Measurements from ENCODE around the gene ELFN2. TPM values are rescaled to one million over a fixed set of nuclear protein-coding genes. Genes with fewer than 3 reads are reported as not detected.
A peak's percentile ranks its signal among the peaks of the same experiment; 100 is the strongest.

The ELFN2 gene
- total RNA-seq, 4 donors from 2014 or later = 0.30 to 4.4 (median 3.1) TPM

GRCh38 chr22:37349043-37349814 lies 78.0 kb downstream of the ELFN2 start:
- TF ChIP-seq EP300 (IDR thresholded peaks at IDR 0.05) (no peak), POLR2A (IDR thresholded peaks at IDR 0.05) (no peak)
- TF ChIP-seq, protein P1, sequence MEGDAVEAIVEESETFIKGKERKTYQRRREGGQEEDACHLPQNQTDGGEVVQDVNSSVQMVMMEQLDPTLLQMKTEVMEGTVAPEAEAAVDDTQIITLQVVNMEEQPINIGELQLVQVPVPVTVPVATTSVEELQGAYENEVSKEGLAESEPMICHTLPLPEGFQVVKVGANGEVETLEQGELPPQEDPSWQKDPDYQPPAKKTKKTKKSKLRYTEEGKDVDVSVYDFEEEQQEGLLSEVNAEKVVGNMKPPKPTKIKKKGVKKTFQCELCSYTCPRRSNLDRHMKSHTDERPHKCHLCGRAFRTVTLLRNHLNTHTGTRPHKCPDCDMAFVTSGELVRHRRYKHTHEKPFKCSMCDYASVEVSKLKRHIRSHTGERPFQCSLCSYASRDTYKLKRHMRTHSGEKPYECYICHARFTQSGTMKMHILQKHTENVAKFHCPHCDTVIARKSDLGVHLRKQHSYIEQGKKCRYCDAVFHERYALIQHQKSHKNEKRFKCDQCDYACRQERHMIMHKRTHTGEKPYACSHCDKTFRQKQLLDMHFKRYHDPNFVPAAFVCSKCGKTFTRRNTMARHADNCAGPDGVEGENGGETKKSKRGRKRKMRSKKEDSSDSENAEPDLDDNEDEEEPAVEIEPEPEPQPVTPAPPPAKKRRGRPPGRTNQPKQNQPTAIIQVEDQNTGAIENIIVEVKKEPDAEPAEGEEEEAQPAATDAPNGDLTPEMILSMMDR (IDR thresholded peaks at IDR 0.05) = no peak
- no peak for DNase-seq (ENCODE audit: low spot score in 2 of 2)
- Histone ChIP-seq H3K27ac (no peak overlapping the region), H3K4me1 (peaks cover 0 to 15% (median 3%) of the 10 kb centered on the region in 4 donors), H3K4me3 (no peak overlapping the region), H3K27me3 (peaks cover 0 to 6% of the 10 kb centered on the region in 2 donors), H3K36me3 (no peaks in the 10 kb centered on the region), H3K9me3 (no peaks in the 10 kb centered on the region)
- WGBS, 2 donors = 84 to 87% methylated on average over 7 to 17 of the region's 19 CpGs

DNA sequence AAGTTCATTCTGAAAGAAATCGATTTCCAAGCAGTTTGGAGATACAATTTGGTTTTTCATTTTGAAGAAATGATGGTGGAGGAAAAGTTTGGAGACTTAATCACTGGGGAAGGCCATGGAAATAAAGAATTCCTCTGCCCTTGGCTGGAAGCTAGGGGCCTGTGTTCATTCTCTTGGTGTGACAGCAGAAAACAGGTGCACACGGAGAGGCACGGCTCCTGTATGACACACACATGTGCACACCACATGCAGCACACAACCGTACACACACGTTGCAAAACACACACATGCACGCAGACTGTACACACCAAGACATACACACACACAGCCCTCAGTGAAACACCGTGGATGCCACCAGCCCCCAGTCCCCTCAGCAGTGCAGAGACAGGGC lies 80.8 kb downstream of the ELFN2 start:
- DNase-seq (ENCODE audit: low spot score in 2 of 2) = no peak
- no peaks in the 10 kb centered on the region for H3K36me3 ChIP-seq
- peaks cover 0 to 15% (median 3%) of the 10 kb centered on the region in 4 donors for H3K4me1 ChIP-seq
- peaks cover 0 to 18% of the 10 kb centered on the region in 2 donors for H3K27me3 ChIP-seq
- H3K27ac ChIP-seq = peak overlapping the region in 1 of 4 donors; percentile 55
- no peaks in the 10 kb centered on the region for H3K9me3 ChIP-seq
- no peak overlapping the region for H3K4me3 ChIP-seq
- TF ChIP-seq EP300 (IDR thresholded peaks at IDR 0.05) = no peak
- no peak for TF ChIP-seq POLR2A (IDR thresholded peaks at IDR 0.05)
- TF ChIP-seq, protein P1 (IDR thresholded peaks at IDR 0.05) = no peak
- whole genome bisulfite sequencing, 2 donors = 66 to 69% methylated on average over 6 to 7 of the region's 7 CpGs

DNA sequence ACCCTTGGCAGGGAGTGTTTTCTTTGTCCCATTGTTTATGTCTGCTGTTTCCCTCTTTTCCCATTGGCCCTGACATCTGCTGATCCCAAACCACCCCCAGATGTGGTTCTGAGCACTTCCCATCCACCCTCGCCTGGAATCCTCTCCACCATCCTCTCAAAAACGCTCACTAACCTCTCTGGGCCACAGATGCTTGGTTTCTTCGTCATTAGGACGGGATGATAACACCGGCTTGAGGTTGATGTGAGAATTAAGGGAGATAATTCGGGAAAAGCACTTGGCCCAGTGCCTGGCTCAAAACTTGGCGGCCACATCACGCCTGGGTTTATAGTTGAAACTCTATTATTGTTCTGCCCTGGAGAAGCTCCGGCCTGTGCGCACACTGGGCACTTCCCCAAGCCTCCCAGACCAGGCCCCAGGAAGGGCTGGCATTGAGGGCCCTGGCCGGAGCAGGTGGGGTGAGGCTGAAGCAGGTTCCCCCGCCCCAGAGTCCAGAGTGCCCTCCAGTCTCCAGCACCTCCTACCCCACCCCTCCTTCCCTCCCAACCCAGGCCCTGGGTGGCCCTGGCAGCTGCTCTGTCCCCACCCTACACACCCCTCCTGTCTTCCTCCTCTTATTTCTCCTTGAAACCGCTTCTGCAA lies 81.3 kb downstream of the ELFN2 start:
- peaks cover 0 to 23% of the 10 kb centered on the region in 2 donors for H3K27me3 ChIP-seq
- 31 to 35% methylated on average over 12 to 13 of the region's 13 CpGs for WGBS, 2 donors
- H3K27ac ChIP-seq = peak overlapping the region in 1 of 4 donors; percentile 55
- H3K4me1 ChIP-seq = peaks cover 0 to 15% (median 3%) of the 10 kb centered on the region in 4 donors
- no peaks in the 10 kb centered on the region for H3K36me3 ChIP-seq
- no peak for TF ChIP-seq POLR2A (IDR thresholded peaks at IDR 0.05)
- peak in 1 of 2 donors; percentile 33 for TF ChIP-seq EP300 (IDR thresholded peaks at IDR 0.05)
- no peaks in the 10 kb centered on the region for H3K9me3 ChIP-seq
- DNase-seq (ENCODE audit: low spot score in 2 of 2) = peak; percentile 23 to 25
- no peak overlapping the region for H3K4me3 ChIP-seq

- Histone ChIP-seq H3K4me3 (no peak overlapping the region), H3K9me3 (no peaks in the 10 kb centered on the region), H3K4me1 (peaks cover 0 to 15% (median 3%) of the 10 kb centered on the region in 4 donors), H3K27me3 (peaks cover 0 to 26% of the 10 kb centered on the region in 2 donors), H3K27ac (no peak overlapping the region), H3K36me3 (no peaks in the 10 kb centered on the region)
- TF ChIP-seq, protein P1 (IDR thresholded peaks at IDR 0.05) = no peak
- TF ChIP-seq EP300 (IDR thresholded peaks at IDR 0.05) (no peak), POLR2A (IDR thresholded peaks at IDR 0.05) (no peak)
- no peak for DNase-seq (ENCODE audit: low spot score in 2 of 2)
- 79 to 83% methylated on average over 13 of the region's 13 CpGs for WGBS, 2 donors
These were observed 82.4 kb downstream of the ELFN2 start for GRCh38 chr22:37344735-37345449.

GRCh38 chr22:37343863-37344734 lies 83.2 kb downstream of the ELFN2 start:
- H3K27me3 ChIP-seq = peaks cover 0 to 33% of the 10 kb centered on the region in 2 donors
- no peaks in the 10 kb centered on the region for H3K9me3 ChIP-seq
- DNase-seq (ENCODE audit: low spot score in 2 of 2) = no peak
- H3K36me3 ChIP-seq = no peaks in the 10 kb centered on the region
- TF ChIP-seq, protein P1 (IDR thresholded peaks at IDR 0.05) = no peak
- TF ChIP-seq POLR2A (IDR thresholded peaks at IDR 0.05) = no peak
- TF ChIP-seq EP300 (IDR thresholded peaks at IDR 0.05) = no peak
- WGBS, 2 donors = 76 to 77% methylated on average over 14 of the region's 17 CpGs
- peaks cover 0 to 15% (median 3%) of the 10 kb centered on the region in 4 donors for H3K4me1 ChIP-seq
- no peak overlapping the region for H3K27ac ChIP-seq
- H3K4me3 ChIP-seq = no peak overlapping the region

Data from tibial nerve (tissue), 4 donors.